H7 (cell line): ENCODE measurements around the gene CIB2. TPM values are rescaled to one million over a fixed set of nuclear protein-coding genes. Genes with fewer than 3 reads are reported as not detected.

Experiments
- DNase-seq: peaks from one replicate; pipeline ENCODE4 v3.0.0; 2012
- H3K27me3 ChIP-seq: 2 replicates; pipeline ENCODE4 v1.6.0; 2011; ENCODE audit warnings: mild to moderate bottlenecking, low read length; ENCODE audit not compliant: control insufficient read depth, insufficient read depth
- H3K36me3 ChIP-seq: replicated peaks from 2 replicates; pipeline ENCODE4 v1.5.1; 2011; ENCODE audit warnings: low read length; ENCODE audit not compliant: control insufficient read depth, insufficient read depth
- H3K4me3 ChIP-seq: 2 replicates; pipeline ENCODE4 v1.5.1; 2011; ENCODE audit warnings: low read depth, mild to moderate bottlenecking, control low read depth, low read length, moderate library complexity; ENCODE audit not compliant: insufficient read depth
- total RNA-seq: library from RNA; depleted of rRNA; stranded (reverse); fragments of >200 nt; shearing (Covaris generic); gene quantifications from 2 replicates; pipeline ENCODE4 v1.2.3, GENCODE V29; 2014; rRNA removed

CIB2 gene
- total RNA-seq, 1 experiment from 2014 or later, result 64.5 TPM

- DNase-seq, result no peak
- Histone ChIP-seq H3K27me3 (no peaks in the 10 kb centered on the region), H3K36me3 (no peaks in the 10 kb centered on the region), H3K4me3 (no peak overlapping the region)
Measured at GRCh38 chr15:78063970-78064385, 67.3 kb downstream of the CIB2 start.

DNA sequence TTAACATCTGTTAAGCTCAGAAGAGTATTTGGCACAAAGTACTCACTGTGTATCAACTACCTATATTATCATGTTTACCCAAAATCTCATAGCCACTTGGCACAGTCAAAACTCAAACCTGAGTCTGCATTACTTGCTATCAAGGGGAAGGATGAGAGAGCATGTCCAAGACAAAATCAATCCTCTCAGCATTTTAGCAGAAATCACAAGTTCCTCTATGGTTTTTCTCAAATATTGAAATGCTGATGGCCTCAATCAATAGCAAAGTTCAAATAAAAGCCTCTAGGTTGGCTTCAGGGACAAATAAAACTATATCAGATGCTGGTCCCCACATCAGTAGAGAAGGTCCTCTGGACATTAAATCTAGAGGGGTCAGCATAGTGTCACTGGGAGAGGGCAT, 68.0 kb downstream of the CIB2 start:
- DNase-seq, result no peak
- Histone ChIP-seq H3K27me3 (no peaks in the 10 kb centered on the region), H3K36me3 (no peaks in the 10 kb centered on the region), H3K4me3 (no peak overlapping the region)

DNA sequence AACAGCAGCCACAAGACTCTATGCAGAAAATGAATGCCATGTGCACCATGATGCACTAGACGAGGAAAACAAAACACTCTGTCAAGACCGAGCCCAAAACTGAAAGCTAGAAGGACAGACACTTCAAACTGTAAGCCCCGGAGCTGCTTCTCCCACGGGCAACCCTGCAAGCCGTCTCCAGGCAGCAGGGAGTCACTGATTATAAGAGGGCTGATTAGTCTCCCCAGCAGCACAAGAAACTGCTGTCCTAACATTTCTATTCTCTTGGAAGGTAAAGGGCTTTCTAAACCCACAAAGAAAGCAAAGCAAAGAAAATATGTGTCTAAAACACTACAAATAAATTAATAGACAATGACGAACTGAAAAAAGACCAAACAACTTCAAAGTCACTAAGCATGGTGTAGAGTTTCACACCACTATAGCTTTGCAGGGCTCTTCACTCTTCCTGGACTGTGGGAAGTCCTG, 69.2 kb downstream of the CIB2 start:
- H3K4me3 ChIP-seq, result no peak overlapping the region
- no peaks in the 10 kb centered on the region for H3K36me3 ChIP-seq
- no peaks in the 10 kb centered on the region for H3K27me3 ChIP-seq
- DNase-seq, result no peak

DNA sequence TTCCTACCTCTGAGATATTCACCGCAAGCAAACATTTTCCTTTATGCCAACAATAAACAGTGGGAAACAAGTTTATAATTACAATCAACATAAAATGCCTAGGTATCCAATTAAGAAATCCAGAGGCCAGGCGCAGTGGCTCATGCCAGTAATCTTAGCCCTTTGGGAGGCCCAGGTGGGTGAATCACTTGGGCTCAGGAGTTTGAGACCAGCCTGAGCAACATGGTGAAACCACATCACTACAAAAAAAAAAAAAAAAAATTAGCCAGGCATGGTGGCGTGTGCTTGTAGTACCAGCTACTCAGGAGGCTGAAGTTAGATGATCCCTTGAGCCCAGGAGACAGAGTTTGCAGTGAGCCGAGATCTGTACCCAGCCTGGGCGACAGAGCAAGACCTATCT, 71.0 kb downstream of the CIB2 start:
- no peaks in the 10 kb centered on the region for H3K27me3 ChIP-seq
- H3K36me3 ChIP-seq, result no peaks in the 10 kb centered on the region
- DNase-seq, result no peak
- H3K4me3 ChIP-seq, result no peak overlapping the region

- Histone ChIP-seq H3K27me3 (no peaks in the 10 kb centered on the region), H3K4me3 (no peak overlapping the region), H3K36me3 (no peaks in the 10 kb centered on the region)
- DNase-seq, result no peak
Measured at GRCh38 chr15:78059110-78059839, 72.0 kb downstream of the CIB2 start.

DNA sequence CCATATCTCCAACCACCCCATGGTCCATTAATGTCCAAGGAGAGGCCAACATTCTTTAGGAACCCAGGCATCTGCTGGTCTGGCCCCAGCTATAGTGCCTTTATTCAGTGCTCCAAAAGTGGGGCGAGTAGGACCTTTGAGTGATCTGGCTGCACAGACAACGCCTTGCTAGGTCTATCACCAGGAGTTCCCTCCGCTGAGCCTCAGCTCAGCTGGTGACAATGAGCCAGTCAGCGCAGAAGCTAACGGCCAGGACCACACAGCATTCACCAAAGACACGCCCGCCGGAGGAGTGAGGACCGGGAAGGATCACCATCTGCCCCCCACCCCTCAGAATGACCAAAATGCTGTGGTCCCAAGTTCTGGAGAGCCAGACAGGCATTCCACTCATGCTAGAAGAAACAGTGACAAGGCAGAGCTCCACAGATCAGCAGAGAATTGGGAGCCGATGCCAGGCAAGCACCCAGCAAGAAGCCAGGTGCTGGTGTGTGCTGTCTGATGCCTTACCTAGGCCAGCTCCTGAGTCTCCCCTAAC, 72.8 kb downstream of the CIB2 start:
- Histone ChIP-seq H3K4me3 (no peak overlapping the region), H3K27me3 (no peaks in the 10 kb centered on the region), H3K36me3 (no peaks in the 10 kb centered on the region)
- no peak for DNase-seq

GRCh38 chr15:78057803-78058202, 73.4 kb downstream of the CIB2 start:
- H3K27me3 ChIP-seq, result no peaks in the 10 kb centered on the region
- DNase-seq, result no peak
- no peaks in the 10 kb centered on the region for H3K36me3 ChIP-seq
- no peak overlapping the region for H3K4me3 ChIP-seq

- DNase-seq, result no peak
- Histone ChIP-seq H3K4me3 (no peak overlapping the region), H3K36me3 (no peaks in the 10 kb centered on the region), H3K27me3 (no peaks in the 10 kb centered on the region)
Measured at GRCh38 chr15:78056714-78057269, 74.5 kb downstream of the CIB2 start.

- DNase-seq, result no peak
- Histone ChIP-seq H3K36me3 (no peaks in the 10 kb centered on the region), H3K4me3 (no peak overlapping the region), H3K27me3 (no peaks in the 10 kb centered on the region)
Measured at GRCh38 chr15:78055919-78056713, 75.1 kb downstream of the CIB2 start.

- Histone ChIP-seq H3K27me3 (no peaks in the 10 kb centered on the region), H3K4me3 (no peak overlapping the region), H3K36me3 (no peaks in the 10 kb centered on the region)
- no peak for DNase-seq
Measured at GRCh38 chr15:78054966-78055365, 76.3 kb downstream of the CIB2 start.

Other genes starting within 250 kb of the CIB2 start
- 9.9 and 15.7 TPM in 2 replicates for gene TBC1D2B, start 53.7 kb downstream of the CIB2 start, total RNA-seq
- not detected in 2 replicates for gene SH2D7, start 38.9 kb downstream of the CIB2 start, total RNA-seq
- 27.4 and 30.4 TPM in 2 replicates for gene IDH3A, start 17.9 kb upstream of the CIB2 start, total RNA-seq
- gene ACSBG1, start 103.1 kb upstream of the CIB2 start, total RNA-seq, result 2.7 and 3.9 TPM in 2 replicates
- 0.03 and 0.11 TPM in 2 replicates for gene DNAJA4, start 133.1 kb upstream of the CIB2 start, total RNA-seq
- 64.0 and 87.1 TPM in 2 replicates for gene SKIC8, start 168.2 kb upstream of the CIB2 start, total RNA-seq
- 744 and 864 TPM in 2 replicates for gene CRABP1, start 208.9 kb upstream of the CIB2 start, total RNA-seq